Coronary artery (tissue), 2 donors: ENCODE results near the gene TASOR2.

Source experiments
- DNase-seq: peaks from one replicate; pipeline ENCODE4 v3.0.0-alpha.2; 2017; ENCODE audit warnings: low spot score
- H3K27ac ChIP-seq, 2 donors: fragments of 200-600 bp; sonication (generic); one replicate each; pipeline ENCODE4 v1.5.1; 2016 to 2019
- H3K4me3 ChIP-seq: fragments of 200-600 bp; sonication (generic); 2 replicates; pipeline ENCODE4 v1.5.1; 2016; ENCODE audit warnings: mild to moderate bottlenecking, moderate library complexity
- CTCF ChIP-seq: fragments of 200-600 bp; sonication (generic); IDR thresholded peaks from one replicate; pipeline ENCODE4 v1.5.1; 2019; ENCODE audit warnings: antibody characterized with exemption

The TASOR2 gene

GRCh38 chr10:5684971-5685763 is 529 bp downstream of the TASOR2 start:
- DNase-seq: peak; percentile 80
- H3K27ac ChIP-seq: peak overlapping the region; percentile 85 to 94
- peak overlapping the region; percentile 99 for H3K4me3 ChIP-seq
- no peak for TF ChIP-seq CTCF

- no peak for DNase-seq
- Histone ChIP-seq H3K4me3 (peak overlapping the region; percentile 99), H3K27ac (peak overlapping the region; percentile 85 to 94)
- no peak for TF ChIP-seq CTCF
These were observed 1.2 kb downstream of the TASOR2 start for GRCh38 chr10:5685764-5686240.

- no peak for DNase-seq
- Histone ChIP-seq H3K27ac (no peak overlapping the region), H3K4me3 (no peak overlapping the region)
- no peak for TF ChIP-seq CTCF
These were observed 3.9 kb downstream of the TASOR2 start for GRCh38 chr10:5688587-5688986.

- H3K27ac ChIP-seq: no peak overlapping the region
- TF ChIP-seq CTCF: no peak
- DNase-seq: no peak
- no peak overlapping the region for H3K4me3 ChIP-seq
These were observed 7.1 kb downstream of the TASOR2 start for GRCh38 chr10:5691786-5692185.

- peak overlapping the region; percentile 73 for H3K4me3 ChIP-seq
- DNase-seq: peak; percentile 73
These were observed 8.1 kb downstream of the TASOR2 start for GRCh38 chr10:5692461-5693358.

GRCh38 chr10:5694573-5694972 is 9.9 kb downstream of the TASOR2 start:
- no peak overlapping the region for H3K27ac ChIP-seq
- H3K4me3 ChIP-seq: no peak overlapping the region
- no peak for DNase-seq
- no peak for TF ChIP-seq CTCF

More at GRCh38 chr10:5692461-5693358, 8.1 kb downstream of the TASOR2 start:
- no peak for TF ChIP-seq CTCF
- H3K27ac ChIP-seq: peak overlapping the region; percentile 41 to 47
